GM21515 (cell line): Measurements from ENCODE around the gene RAB31.
A peak's percentile ranks its signal among the peaks of the same experiment; 100 is the strongest.
"Not testable (repeated sequence)": the region's sequence is repeated elsewhere in the genome, so short reads cannot be mapped to it uniquely, and the experiment has no call there.

Source experiments
- ATAC-seq: cut with Tn5 transposase; IDR thresholded peaks from one replicate; pipeline ENCODE4 v1.9.1; 2021; ENCODE audit not compliant: unreplicated experiment

The RAB31 gene

GRCh38 chr18:9708057-9708433 is at the start of gene RAB31:
RAB31 (plus strand) TSS chr18:9708301; CDS start chr18:9708406, 105 bp downstream.
- peak; percentile 39 for ATAC-seq

GRCh38 chr18:9659499-9660375 is 48.4 kb upstream of the RAB31 start:
- no peak for ATAC-seq

GRCh38 chr18:9661564-9661963 is 46.5 kb upstream of the RAB31 start:
- ATAC-seq, result no peak

- ATAC-seq, result no peak
Measured at GRCh38 chr18:9663377-9663776, 44.7 kb upstream of the RAB31 start.

GRCh38 chr18:9665314-9665713 is 42.8 kb upstream of the RAB31 start:
- no peak for ATAC-seq

GRCh38 chr18:9666548-9666947 is 41.6 kb upstream of the RAB31 start:
- ATAC-seq, result no peak

GRCh38 chr18:9669016-9669415 is 39.1 kb upstream of the RAB31 start:
- ATAC-seq, result no peak

- no peak for ATAC-seq
Measured at GRCh38 chr18:9671214-9671613, 36.9 kb upstream of the RAB31 start.

- ATAC-seq, result peak; percentile 97
Measured at GRCh38 chr18:9673296-9674251, 34.5 kb upstream of the RAB31 start.

- not testable (repeated sequence) for ATAC-seq
Measured at GRCh38 chr18:9678216-9678615, 29.9 kb upstream of the RAB31 start.

- ATAC-seq, result no peak
Measured at GRCh38 chr18:9679125-9679524, 29.0 kb upstream of the RAB31 start.

- no peak for ATAC-seq
Measured at GRCh38 chr18:9681217-9681616, 26.9 kb upstream of the RAB31 start.

GRCh38 chr18:9682572-9682971 is 25.5 kb upstream of the RAB31 start:
- no peak for ATAC-seq

GRCh38 chr18:9683418-9684396 is 24.4 kb upstream of the RAB31 start:
- ATAC-seq, result no peak

- no peak for ATAC-seq
Measured at GRCh38 chr18:9684881-9685614, 23.1 kb upstream of the RAB31 start.

GRCh38 chr18:9685615-9685890 is 22.5 kb upstream of the RAB31 start:
- ATAC-seq, result no peak

GRCh38 chr18:9688036-9688741 is 19.9 kb upstream of the RAB31 start:
- no peak for ATAC-seq

- ATAC-seq, result no peak
Measured at GRCh38 chr18:9689253-9689652, 18.8 kb upstream of the RAB31 start.

- ATAC-seq, result no peak
Measured at GRCh38 chr18:9690418-9691188, 17.5 kb upstream of the RAB31 start.
